Prostate gland (tissue), 2 donors: ENCODE results near the gene NUDT8.

ENCODE experiments used
- POLR2AphosphoS5 ChIP-seq: sonication (generic); formaldehyde crosslinking; IDR thresholded peaks from one replicate; pipeline ENCODE4 v1.6.1; 2017; ENCODE audit warnings: antibody characterized with exemption
- TF ChIP-seq, protein P1 (sequence below), 4 experiments: fragments of 200-600 bp in 2 of 4; fragments of 450-650 bp in 2 of 4; sonication (generic) in 2 of 4; IDR thresholded peaks; 1 replicate in 3 of 4; 2 replicates in 1 of 4; pipeline ENCODE4 v1.5.1; 2016 to 2019; ENCODE audit warnings: antibody characterized with exemption in 4 of 4, mild to moderate bottlenecking in 2 of 4, moderate library complexity in 2 of 4

DNA sequence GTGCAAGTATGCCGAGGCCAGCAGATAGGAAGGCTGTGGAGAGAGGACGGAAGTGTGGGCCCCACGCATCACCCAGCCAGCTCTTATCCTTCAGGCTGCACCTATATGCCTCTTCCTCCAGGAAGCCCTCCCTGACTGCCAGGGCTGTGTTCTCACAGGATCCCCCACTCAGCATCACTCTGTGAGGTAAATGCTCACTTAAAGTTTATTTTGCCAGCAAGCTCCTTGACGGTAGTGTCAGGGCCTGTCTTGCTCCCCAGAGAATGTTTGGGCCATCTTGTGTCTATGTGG is 5.4 kb upstream of the NUDT8 start:
- TF ChIP-seq, protein P1, sequence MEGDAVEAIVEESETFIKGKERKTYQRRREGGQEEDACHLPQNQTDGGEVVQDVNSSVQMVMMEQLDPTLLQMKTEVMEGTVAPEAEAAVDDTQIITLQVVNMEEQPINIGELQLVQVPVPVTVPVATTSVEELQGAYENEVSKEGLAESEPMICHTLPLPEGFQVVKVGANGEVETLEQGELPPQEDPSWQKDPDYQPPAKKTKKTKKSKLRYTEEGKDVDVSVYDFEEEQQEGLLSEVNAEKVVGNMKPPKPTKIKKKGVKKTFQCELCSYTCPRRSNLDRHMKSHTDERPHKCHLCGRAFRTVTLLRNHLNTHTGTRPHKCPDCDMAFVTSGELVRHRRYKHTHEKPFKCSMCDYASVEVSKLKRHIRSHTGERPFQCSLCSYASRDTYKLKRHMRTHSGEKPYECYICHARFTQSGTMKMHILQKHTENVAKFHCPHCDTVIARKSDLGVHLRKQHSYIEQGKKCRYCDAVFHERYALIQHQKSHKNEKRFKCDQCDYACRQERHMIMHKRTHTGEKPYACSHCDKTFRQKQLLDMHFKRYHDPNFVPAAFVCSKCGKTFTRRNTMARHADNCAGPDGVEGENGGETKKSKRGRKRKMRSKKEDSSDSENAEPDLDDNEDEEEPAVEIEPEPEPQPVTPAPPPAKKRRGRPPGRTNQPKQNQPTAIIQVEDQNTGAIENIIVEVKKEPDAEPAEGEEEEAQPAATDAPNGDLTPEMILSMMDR (IDR thresholded peaks at IDR 0.05), result no peak
- TF ChIP-seq POLR2AphosphoS5, result no peak
